OCI-LY7 (cell line): ENCODE measurements around the gene ZBTB47.

ENCODE experiments used
- CTCF ChIP-seq: fragments of 200-600 bp; sonication (generic); conservative IDR thresholded peaks from 2 replicates; pipeline ENCODE4 v1.5.1; 2014; ENCODE audit warnings: mild to moderate bottlenecking, antibody characterized with exemption, low read length, moderate library complexity, mixed read lengths
- EZH2phosphoT487 ChIP-seq: fragments of 200-600 bp; sonication (generic); IDR thresholded peaks from 2 replicates; pipeline ENCODE4 v1.6.1; 2018; ENCODE audit warnings: low read depth, borderline replicate concordance, mild to moderate bottlenecking, mixed run types, antibody characterized with exemption, low read length, moderate library complexity, mixed read lengths

- TF ChIP-seq CTCF (no peak), EZH2phosphoT487 (no peak)
Observed at GRCh38 chr3:42705058-42705767, 51.7 kb downstream of the ZBTB47 start.
